K562 (cell line): ENCODE results near the gene COX6B2. TPM values are rescaled to one million over a fixed set of nuclear protein-coding genes. Genes with fewer than 3 reads are reported as not detected.

Experiments
- ATAC-seq: fragments of 200-7000 bp; cut with Tn5 transposase; 3 replicates; pipeline ENCODE4 v1.9.1; 2020; ENCODE audit warnings: moderate library complexity
- BruUV-seq: library from RNA; stranded (reverse); fragments of 400-500 nt; replicated peaks from 2 replicates; lab custom pipeline; 2021; lab: Mats Ljungman, UMichigan
- CTCF ChIA-PET: fragments of 300-600 bp; formaldehyde crosslinking; extraction: SDS; loops from one replicate; lab custom pipeline; 2021; ENCODE audit warnings: low intra/inter-chr PET ratio; lab: Yijun Ruan, JAX
- POLR2A ChIA-PET: fragments of 300-600, 350-650 bp; sonication (Branson Sonifier 250); formaldehyde crosslinking; extraction: SDS; loops from one replicate; lab custom pipeline; 2021; ENCODE audit warnings: antibody characterized with exemption, inconsistent platforms; lab: Yijun Ruan, JAX
- DNase-seq, 4 experiments: peaks; one replicate each; pipeline versions ENCODE4 v3.0.0 to v3.0.0-alpha.2; 2011 to 2018; ENCODE audit warnings: low spot score in 3 of 4, mixed read lengths in 3 of 4; ENCODE audit errors: extremely low read depth in 1 of 4
- FAIRE-seq: peaks from 2 replicates; lab custom pipeline; 2011; peaks lifted over from hg19 to GRCh38; lab: Jason Lieb, UNC
- H2AFZ ChIP-seq: 2 replicates; pipeline ENCODE4 v1.6.0; 2011; ENCODE audit warnings: low read depth, low read length, control low read depth, inconsistent platforms
- H3K27ac ChIP-seq: fragments of 200-600 bp; 3 replicates; pipeline ENCODE4 v1.8.0; 2011; ENCODE audit warnings: low read depth, mild to moderate bottlenecking, control low read depth, inconsistent platforms, low read length, moderate library complexity, mixed read lengths; ENCODE audit errors: extremely low read depth
- H3K27me3 ChIP-seq, 2 experiments: fragments of 300-600 bp in 1 of 2; 2 replicates in 1 of 2; 3 replicates in 1 of 2; pipeline versions ENCODE4 v1.6.0 to v1.8.0; 2011; ENCODE audit warnings: inconsistent platforms in 2 of 2, low read length in 2 of 2, mild to moderate bottlenecking in 1 of 2, mixed read lengths in 1 of 2, moderate library complexity in 1 of 2; ENCODE audit not compliant: control insufficient read depth in 2 of 2, insufficient read depth in 2 of 2
- H3K36me3 ChIP-seq: fragments of 300-600 bp; 3 replicates; pipeline ENCODE4 v1.8.0; 2011; ENCODE audit warnings: mild to moderate bottlenecking, low read length, inconsistent platforms; ENCODE audit not compliant: control insufficient read depth, insufficient read depth
- H3K4me1 ChIP-seq, 2 experiments: fragments of 200-600 bp in 1 of 2; replicated peaks in 1 of 2; 2 replicates in 1 of 2; 3 replicates in 1 of 2; pipeline versions ENCODE4 v1.5.1 to v1.8.0; 2011; ENCODE audit warnings: inconsistent platforms in 2 of 2, low read length in 2 of 2, mild to moderate bottlenecking in 1 of 2, mixed read lengths in 1 of 2, moderate library complexity in 1 of 2; ENCODE audit not compliant: control insufficient read depth in 2 of 2, insufficient read depth in 2 of 2
- H3K4me2 ChIP-seq: 2 replicates; pipeline ENCODE4 v1.6.1; 2011; ENCODE audit warnings: low read length, control low read depth, inconsistent platforms, mixed read lengths; ENCODE audit not compliant: insufficient read depth
- H3K4me3 ChIP-seq: fragments of 200-600 bp; sonication (generic), shearing (Covaris generic); 2 replicates; pipeline ENCODE4 v1.5.1; 2016; ENCODE audit warnings: control low read depth, inconsistent platforms
- H3K79me2 ChIP-seq: fragments of 200-600 bp; 3 replicates; pipeline ENCODE4 v1.8.0; 2011; ENCODE audit warnings: low read length, inconsistent platforms; ENCODE audit not compliant: control insufficient read depth, insufficient read depth
- H3K9ac ChIP-seq, 2 experiments: 2 replicates each; pipeline versions ENCODE4 v1.6.0 to v1.6.1; 2011; ENCODE audit warnings: low read depth in 2 of 2, low read length in 2 of 2, control low read depth in 1 of 2, inconsistent platforms in 1 of 2, mild to moderate bottlenecking in 1 of 2, mixed read lengths in 1 of 2; ENCODE audit not compliant: insufficient read depth in 1 of 2
- H3K9me1 ChIP-seq: one replicate; pipeline ENCODE4 v1.6.0; 2011; ENCODE audit warnings: inconsistent platforms, mild to moderate bottlenecking, low read length, moderate library complexity; ENCODE audit not compliant: control insufficient read depth, insufficient read depth
- H3K9me3 ChIP-seq: replicated peaks from 2 replicates; pipeline ENCODE4 v1.5.1; 2011; ENCODE audit warnings: low read depth, low read length, inconsistent platforms; ENCODE audit not compliant: control insufficient read depth, insufficient read depth
- H4K20me1 ChIP-seq: replicated peaks from 2 replicates; pipeline ENCODE4 v1.6.1; 2011; ENCODE audit warnings: low read length, inconsistent platforms, mixed read lengths; ENCODE audit not compliant: control insufficient read depth, insufficient read depth
- DACH1 ChIP-seq: fragments of 450-650 bp; IDR thresholded peaks from 2 replicates; pipeline ENCODE4 v1.6.1; 2018; ENCODE audit not compliant: partially characterized antibody
- EHMT2 ChIP-seq: fragments of 450-650 bp; IDR thresholded peaks from 2 replicates; pipeline ENCODE4 v1.6.1; 2018; ENCODE audit warnings: antibody characterized with exemption
- GABPB2 ChIP-seq: fragments of 250-450 bp; sonication (Bioruptor Pico); conservative IDR thresholded peaks from 2 replicates; pipeline ENCODE4 v1.5.1; 2021; ENCODE audit warnings: mild to moderate bottlenecking
- KDM4B ChIP-seq, 2 experiments: fragments of 450-650 bp in 1 of 2; sonication (generic) in 1 of 2; IDR thresholded peaks; 2 replicates each; pipeline ENCODE4 v1.6.1; 2016 to 2017; ENCODE audit warnings: borderline replicate concordance in 2 of 2, antibody characterized with exemption in 1 of 2, low read depth in 1 of 2, mild to moderate bottlenecking in 1 of 2
- NFIC ChIP-seq: fragments of 450-650 bp; IDR thresholded peaks from 2 replicates; pipeline ENCODE4 v1.6.1; 2017; ENCODE audit warnings: mild to moderate bottlenecking, inconsistent platforms
- NFIX ChIP-seq: fragments of 250-450 bp; sonication (Bioruptor Pico); IDR thresholded peaks from 2 replicates; pipeline ENCODE4 v1.4.0; 2020; ENCODE audit warnings: low read depth, mild to moderate bottlenecking, moderate library complexity
- SPI1 ChIP-seq: IDR thresholded peaks from 2 replicates; pipeline ENCODE4 v1.6.1; 2011; ENCODE audit warnings: low read depth, low read length, control low read depth, borderline replicate concordance
- TEAD4 ChIP-seq, 2 experiments: sonication (generic) in 1 of 2; formaldehyde crosslinking in 1 of 2; IDR thresholded peaks; 2 replicates each; pipeline versions ENCODE4 v1.6.1 to v1.8.0; 2012 to 2022; ENCODE audit warnings: borderline replicate concordance in 1 of 2, inconsistent platforms in 1 of 2, low read length in 1 of 2, mild to moderate bottlenecking in 1 of 2, missing genetic modification reagents in 1 of 2
- ZFP1 ChIP-seq: fragments of 450-650 bp; formaldehyde crosslinking; IDR thresholded peaks from 2 replicates; pipeline ENCODE4 v1.4.0; 2020; ENCODE audit warnings: mild to moderate bottlenecking, mixed read lengths
- ZNF699 ChIP-seq: fragments of 250-450 bp; sonication (Bioruptor Pico); IDR thresholded peaks from 2 replicates; pipeline ENCODE4 v1.8.0; 2021; ENCODE audit warnings: mild to moderate bottlenecking, moderate library complexity; ENCODE audit not compliant: insufficient replicate concordance
- WGBS: fragments of 100-300 bp; shearing (Covaris generic); methylation state at CpG from one replicate; pipeline ENCODE4 v1.1.6; 2016; ENCODE audit warnings: low coverage, mixed read lengths; ENCODE audit not compliant: insufficient coverage; ENCODE audit errors: missing lambda C conversion rate; 5-methylcytosine and 5-hydroxymethylcytosine counted together
- in situ Hi-C: fragments of 300-500 bp; cut with MboI; formaldehyde crosslinking; loops from 4 replicates; pipeline ENCODE4 v1.15.0; 2018; ENCODE audit warnings: inconsistent platforms, mixed read lengths
- intact Hi-C: fragments of 100-400 bp; cut with micrococcal nuclease; formaldehyde crosslinking; loops from 2 replicates; pipeline ENCODE4 v1.14.2; 2022
- polyA plus RNA-seq, 8 experiments: library from polyadenylated mRNA; depleted of rRNA in 4 of 8; stranded (reverse) in 5 of 8; unstranded in 3 of 8; fragments of >200 nt; fragmentation: Nextera tagmentation in 2 of 8; fragmentation: Illumina TruSeq in 1 of 8; extraction: Ambion mirVana in 2 of 8; extraction: Trizol in 1 of 8; gene quantifications; 2 replicates each; pipeline versions ENCODE4 v1.2.1 to v1.2.3, GENCODE V29; 2011 to 2014; ENCODE audit warnings: inconsistent platforms in 1 of 8, missing spikeins in 1 of 8
- total RNA-seq, 7 experiments: library from RNA; depleted of rRNA in 6 of 7; stranded (reverse); fragments of >200 nt in 6 of 7; fragmentation: Illumina TruSeq in 2 of 7; extraction: Trizol in 2 of 7; gene quantifications; 2 replicates each; pipeline versions ENCODE4 v1.2.1 to v1.2.3, GENCODE V29; 2011 to 2021; ENCODE audit warnings: low replicate concordance in 1 of 7

The COX6B2 gene
- total and polyA plus RNA-seq, 9 of the 15 experiments (the other 6 are each of a cell fraction or from before 2014, with no cell fraction given): 0.40 to 2.5 (median 0.83) TPM

DNA sequence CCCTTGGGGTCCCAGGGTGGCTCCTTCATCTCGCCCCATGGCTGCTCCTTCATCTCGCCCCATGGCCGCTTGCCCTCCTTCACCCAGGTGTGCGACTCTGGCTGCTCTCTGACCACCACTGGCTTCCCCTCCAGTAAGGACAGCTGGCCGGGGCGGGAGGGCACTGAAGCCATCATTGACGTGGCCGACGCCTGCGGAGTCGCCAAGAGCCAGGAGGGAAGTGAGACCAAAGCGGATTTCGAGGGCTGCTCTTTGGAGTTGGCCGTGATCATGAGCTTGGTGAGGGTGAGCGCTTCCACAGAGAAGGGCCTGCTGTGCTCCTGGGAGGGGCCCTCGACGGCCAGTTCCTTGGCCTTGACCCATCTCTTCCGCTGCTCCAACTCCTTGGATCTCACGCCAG lies 4.0 kb upstream of the COX6B2 start:
- CTCF ChIA-PET: no interaction called here
- no peak for ATAC-seq

GRCh38 chr19:55355213-55355821 lies 798 bp upstream of the COX6B2 start:
- intact Hi-C loops: no loop called here
- no peak for DNase-seq
- no peaks in the 10 kb centered on the region for H3K36me3 ChIP-seq
- TF ChIP-seq GABPB2: no peak
- TF ChIP-seq NFIX (CRISPR knock-in tag): no peak
- TF ChIP-seq ZFP1 (CRISPR knock-in tag): no peak
- no peak for TF ChIP-seq KDM4B (IDR thresholded peaks at IDR 0.05; ENCODE audit: borderline replicate concordance in 2 of 2, low read depth in 1 of 2)
- TF ChIP-seq NFIC: peak; percentile 67
- H3K4me1 ChIP-seq: peaks cover 4 to 54% of the 10 kb centered on the region in 2 experiments; a peak in 4 of 5 replicates
- WGBS: 25% methylated on average over 9 of the region's 13 CpGs
- H3K9me1 ChIP-seq: no peaks in the 10 kb centered on the region
- no peak overlapping the region for H3K27ac ChIP-seq
- H3K4me2 ChIP-seq: no peak overlapping the region
- no TSS peak for BruUV-seq
- no peaks in the 10 kb centered on the region for H3K79me2 ChIP-seq
- FAIRE-seq: peak; percentile 65
- no peak overlapping the region for H2AFZ ChIP-seq
- in situ Hi-C loops: no loop called here
- H3K4me3 ChIP-seq: no peak overlapping the region
- H3K9ac ChIP-seq: no peak overlapping the region
- no peak for ATAC-seq
- H4K20me1 ChIP-seq: peaks cover 6% of the 10 kb centered on the region; the same call in 1 of the 2 replicates
- H3K27me3 ChIP-seq: peaks cover 9 to 21% of the 10 kb centered on the region in 2 experiments; a peak in 4 of 5 replicates
- no peaks in the 10 kb centered on the region for H3K9me3 ChIP-seq
- ChIA-PET CTCF (no interaction called here), POLR2A (interaction anchor here (0.6 kb wide), 1 partner anchor 11 kb away, joined by 4 read pairs; no protein-coding TSS in a partner anchor)

More for the DNA sequence above, 4.0 kb upstream of the COX6B2 start:
- Histone ChIP-seq H3K9me3 (no peaks in the 10 kb centered on the region), H3K27me3 (peaks cover 9 to 21% of the 10 kb centered on the region in 2 experiments; a peak in 4 of 5 replicates), H3K4me3 (no peak overlapping the region), H4K20me1 (peaks cover 2% of the 10 kb centered on the region; the same call in 1 of the 2 replicates), H2AFZ (no peak overlapping the region), H3K79me2 (no peaks in the 10 kb centered on the region), H3K9ac (peak overlapping the region in 1 of 2 experiments; percentile 45; a peak in 2 of 4 replicates), H3K4me1 (peaks cover 2 to 63% of the 10 kb centered on the region in 2 experiments; a peak in 4 of 5 replicates), H3K9me1 (no peaks in the 10 kb centered on the region), H3K4me2 (no peak overlapping the region), H3K36me3 (no peaks in the 10 kb centered on the region), H3K27ac (no peak overlapping the region)
- intact Hi-C loops: no loop called here
- FAIRE-seq (no peak), DNase-seq (no peak)
- WGBS: 58% methylated on average over 13 of the region's 19 CpGs
- BruUV-seq: no TSS peak
- POLR2A ChIA-PET: interaction anchor here (0.5 to 1.3 kb wide), 2 partner anchors 10 to 40 kb away, joined by 3 read pairs; no protein-coding TSS in a partner anchor
- in situ Hi-C loops: no loop called here
- no peak for TF ChIP-seq SPI1
- no peak for TF ChIP-seq DACH1
- no peak for TF ChIP-seq EHMT2
- TF ChIP-seq ZNF699: no peak
- no peak for TF ChIP-seq TEAD4 (IDR thresholded peaks at IDR 0.05; ENCODE audit: low read length)
- no peak for TF ChIP-seq TEAD4 (CRISPR knock-in tag; IDR thresholded peaks at IDR 0.05; ENCODE audit: borderline replicate concordance)
